IMR-90 (cell line): ENCODE results near the gene CLDN6. TPM values are rescaled to one million over a fixed set of nuclear protein-coding genes. Genes with fewer than 3 reads are reported as not detected.
A peak's percentile ranks its signal among the peaks of the same experiment; 100 is the strongest.

Experiments
- ATAC-seq: fragments of 200-7000 bp; cut with Tn5 transposase; 2 replicates; pipeline ENCODE4 v1.9.1; 2020; ENCODE audit warnings: low read depth, mild to moderate bottlenecking, moderate library complexity
- BruUV-seq: library from RNA; stranded (reverse); fragments of 400-500 nt; replicated peaks from 2 replicates; lab custom pipeline; 2021; lab: Mats Ljungman, UMichigan
- CTCF ChIA-PET: fragments of 300-600 bp; formaldehyde crosslinking; extraction: SDS; loops from one replicate; lab custom pipeline; 2021; ENCODE audit warnings: antibody characterized with exemption; lab: Yijun Ruan, JAX
- POLR2A ChIA-PET: fragments of 300-600 bp; sonication (Branson Sonifier 250); formaldehyde crosslinking; loops from one replicate; lab custom pipeline; 2022; ENCODE audit warnings: antibody characterized with exemption; ENCODE audit not compliant: unreplicated experiment; lab: Charles Lee
- DNase-seq: peaks from one replicate; pipeline ENCODE4 v3.0.0; 2013
- H2AFZ ChIP-seq: replicated peaks from 2 replicates; pipeline ENCODE3; 2013; ENCODE audit warnings: low read length, mild to moderate bottlenecking; ENCODE audit not compliant: poor library complexity
- H2AK5ac ChIP-seq: 2 replicates; pipeline ENCODE4 v1.6.1; 2013; ENCODE audit warnings: low read depth, low read length, inconsistent platforms
- H2AK9ac ChIP-seq: replicated peaks from 2 replicates; pipeline ENCODE3; 2013; ENCODE audit warnings: mild to moderate bottlenecking, low read depth, low read length, moderate library complexity; ENCODE audit not compliant: poor library complexity
- H2BK120ac ChIP-seq: 2 replicates; pipeline ENCODE4 v1.6.1; 2013; ENCODE audit warnings: low read depth, low read length, inconsistent platforms
- H2BK15ac ChIP-seq: 3 replicates; pipeline ENCODE4 v1.6.1; 2013; ENCODE audit warnings: low read depth, low read length, inconsistent platforms
- H2BK20ac ChIP-seq: 2 replicates; pipeline ENCODE4 v1.6.1; 2013; ENCODE audit warnings: low read depth, mild to moderate bottlenecking, inconsistent platforms, low read length, moderate library complexity
- H2BK5ac ChIP-seq: 2 replicates; pipeline ENCODE4 v1.6.1; 2013; ENCODE audit warnings: mild to moderate bottlenecking, low read depth, low read length, inconsistent platforms; ENCODE audit not compliant: poor library complexity, severe bottlenecking
- H3K14ac ChIP-seq: replicated peaks from 2 replicates; pipeline ENCODE4 v1.6.1; 2013; ENCODE audit warnings: low read depth, low read length, inconsistent platforms
- H3K18ac ChIP-seq: 2 replicates; pipeline ENCODE4 v1.6.1; 2013; ENCODE audit warnings: low read depth, low read length, control low read depth
- H3K23ac ChIP-seq: 2 replicates; pipeline ENCODE4 v1.6.1; 2013; ENCODE audit warnings: low read depth, low read length, inconsistent platforms
- H3K27ac ChIP-seq: 2 replicates; pipeline ENCODE4 v1.5.1; 2013; ENCODE audit warnings: mild to moderate bottlenecking, control low read depth, low read length; ENCODE audit not compliant: insufficient read depth
- H3K27me3 ChIP-seq: 2 replicates; pipeline ENCODE4 v1.6.1; 2013; ENCODE audit warnings: low read length; ENCODE audit not compliant: control insufficient read depth, insufficient read depth
- H3K36me3 ChIP-seq: 2 replicates; pipeline ENCODE4 v1.6.1; 2013; ENCODE audit warnings: low read length, mixed read lengths; ENCODE audit not compliant: control insufficient read depth, insufficient read depth
- H3K4ac ChIP-seq: 2 replicates; pipeline ENCODE4 v1.6.1; 2013; ENCODE audit warnings: low read depth, low read length, inconsistent platforms
- H3K4me1 ChIP-seq: 2 replicates; pipeline ENCODE4 v1.6.1; 2013; ENCODE audit warnings: low read length, mixed read lengths; ENCODE audit not compliant: control insufficient read depth, insufficient read depth
- H3K4me2 ChIP-seq: 2 replicates; pipeline ENCODE4 v1.6.1; 2013; ENCODE audit warnings: low read depth, mild to moderate bottlenecking, control low read depth, low read length, moderate library complexity
- H3K4me3 ChIP-seq: 2 replicates; pipeline ENCODE4 v1.5.1; 2013; ENCODE audit warnings: low read depth, mild to moderate bottlenecking, control low read depth, low read length, moderate library complexity; ENCODE audit not compliant: insufficient read depth
- H3K56ac ChIP-seq: 2 replicates; pipeline ENCODE4 v1.6.1; 2013; ENCODE audit warnings: low read length, inconsistent platforms; ENCODE audit not compliant: insufficient read depth; ENCODE audit errors: extremely low read depth
- H3K79me1 ChIP-seq, 2 experiments: 2 replicates each; pipeline ENCODE4 v1.6.1; 2013; ENCODE audit warnings: low read length in 2 of 2, inconsistent platforms in 1 of 2, low read depth in 1 of 2
- H3K9ac ChIP-seq: 2 replicates; pipeline ENCODE4 v1.6.1; 2013; ENCODE audit warnings: low read depth, low read length, control low read depth
- H3K9me1 ChIP-seq: 2 replicates; pipeline ENCODE4 v1.6.1; 2013; ENCODE audit warnings: low read length, inconsistent platforms; ENCODE audit not compliant: insufficient read depth
- H3K9me3 ChIP-seq: 2 replicates; pipeline ENCODE4 v1.6.1; 2013; ENCODE audit warnings: low read length; ENCODE audit not compliant: control insufficient read depth, insufficient read depth
- H4K20me1 ChIP-seq: 2 replicates; pipeline ENCODE4 v1.6.1; 2013; ENCODE audit warnings: low read length, inconsistent platforms; ENCODE audit not compliant: insufficient read depth
- H4K5ac ChIP-seq: 2 replicates; pipeline ENCODE4 v1.6.1; 2013; ENCODE audit warnings: mild to moderate bottlenecking, low read depth, low read length, control low read depth
- H4K8ac ChIP-seq, 2 experiments: 2 replicates each; pipeline ENCODE4 v1.6.1; 2013; ENCODE audit warnings: low read depth in 2 of 2, low read length in 2 of 2, control low read depth in 1 of 2, inconsistent platforms in 1 of 2
- H4K91ac ChIP-seq: 2 replicates; pipeline ENCODE4 v1.6.1; 2013; ENCODE audit warnings: low read depth, low read length, inconsistent platforms; ENCODE audit not compliant: insufficient read depth
- BHLHE40 ChIP-seq: fragments of 150-350 bp; IDR thresholded peaks from 2 replicates; pipeline ENCODE4 v1.6.1; 2016; ENCODE audit warnings: mild to moderate bottlenecking, low read depth, low read length
- CTCF ChIP-seq: conservative IDR thresholded peaks from 2 replicates; pipeline ENCODE4 v1.5.1; 2012; ENCODE audit warnings: mild to moderate bottlenecking, low read depth, low read length, improper control_type of control experiment
- FOS ChIP-seq: fragments of 150-350 bp; IDR thresholded peaks from 2 replicates; pipeline ENCODE4 v1.6.1; 2016; ENCODE audit warnings: low read depth, low read length
- MAZ ChIP-seq: IDR thresholded peaks from 2 replicates; pipeline ENCODE4 v1.6.1; 2012; ENCODE audit warnings: low read depth, mild to moderate bottlenecking, low read length, improper control_type of control experiment, moderate library complexity, borderline replicate concordance
- MXI1 ChIP-seq: IDR thresholded peaks from 2 replicates; pipeline ENCODE4 v1.6.1; 2012; ENCODE audit warnings: low read depth, mild to moderate bottlenecking, low read length, moderate library complexity, borderline replicate concordance
- NFE2L2 ChIP-seq: fragments of 150-350 bp; IDR thresholded peaks from 2 replicates; pipeline ENCODE4 v1.6.1; 2016; ENCODE audit warnings: low read depth, mild to moderate bottlenecking, low read length
- RAD21 ChIP-seq: IDR thresholded peaks from 2 replicates; pipeline ENCODE4 v1.6.1; 2012; ENCODE audit warnings: low read length, improper control_type of control experiment
- RCOR1 ChIP-seq: IDR thresholded peaks from 2 replicates; pipeline ENCODE4 v1.6.1; 2012; ENCODE audit warnings: mild to moderate bottlenecking, low read length, improper control_type of control experiment; ENCODE audit not compliant: insufficient replicate concordance
- RFX5 ChIP-seq: IDR thresholded peaks from 2 replicates; pipeline ENCODE4 v1.8.0; 2012; ENCODE audit warnings: low read depth, mild to moderate bottlenecking, low read length, moderate library complexity
- USF2 ChIP-seq: fragments of 150-350 bp; IDR thresholded peaks from 2 replicates; pipeline ENCODE4 v1.6.1; 2017; ENCODE audit warnings: mild to moderate bottlenecking, antibody characterized with exemption, low read length, low read depth
- WGBS, 2 experiments: methylation state at CpG; one replicate each; pipeline versions ENCODE4 v1.1.5 to v1.1.7; 2013; ENCODE audit warnings: missing lambda C conversion rate in 2 of 2; ENCODE audit not compliant: insufficient read length in 1 of 2; ENCODE audit errors: extremely low coverage in 2 of 2; 5-methylcytosine and 5-hydroxymethylcytosine counted together
- dilution Hi-C: fragments of 300-500 bp; cut with HindIII; formaldehyde crosslinking; loops from one replicate; pipeline ENCODE4 v1.14.3; 2018; ENCODE audit warnings: low sequenced_read_pairs; ENCODE audit not compliant: unreplicated experiment
- in situ Hi-C: fragments of 300-500 bp; cut with MboI; formaldehyde crosslinking; loops from 3 replicates; pipeline ENCODE4 v1.14.3; 2019; ENCODE audit warnings: low sequenced_read_pairs, inconsistent platforms, mixed read lengths
- intact Hi-C: fragments of 100-400 bp; cut with micrococcal nuclease; formaldehyde crosslinking; loops from 2 replicates; pipeline ENCODE4 v1.10.0; 2022
- polyA plus RNA-seq, 3 experiments: library from polyadenylated mRNA; depleted of rRNA; stranded (reverse); fragments of >200 nt; gene quantifications; 2 replicates each; pipeline ENCODE4 v1.2.3, GENCODE V29; 2012; ENCODE audit warnings: low replicate concordance in 1 of 3
- total RNA-seq: library from RNA; depleted of rRNA; stranded (reverse); fragments of >200 nt; gene quantifications from 2 replicates; pipeline ENCODE4 v1.2.3, GENCODE V29; 2012
- TF ChIP-seq, protein P1 (sequence below): fragments of 150-350 bp; IDR thresholded peaks from 2 replicates; pipeline ENCODE4 v1.6.1; 2016; ENCODE audit warnings: low read depth, mild to moderate bottlenecking, low read length, moderate library complexity, borderline replicate concordance

The CLDN6 gene
- total and polyA plus RNA-seq, 2 of the 4 experiments (the other 2 are of a cell fraction) = 0.14 TPM; not detected in 1

- peak within 1 kb of the TSS; percentile 89 for H3K4me2 ChIP-seq
- intact Hi-C loops (no loop called here), dilution Hi-C loops (no loop called here), in situ Hi-C loops (no loop called here)
- no peak within 1 kb of the TSS for H2BK15ac ChIP-seq
- H4K8ac ChIP-seq = no peak within 1 kb of the TSS
- H2BK5ac ChIP-seq = no peak within 1 kb of the TSS
- 5% methylated on average over 74 of the region's 98 CpGs; no CpG with 5 or more reads in 1 of the 2 experiments for WGBS, 2 experiments
- H3K14ac ChIP-seq = no peak within 1 kb of the TSS; the same call in 1 of the 2 replicates
- no peak within 1 kb of the TSS; the same call in 1 of the 2 replicates for H3K4ac ChIP-seq
- no peak within 1 kb of the TSS for H4K5ac ChIP-seq
- H3K9me3 ChIP-seq = no peaks in the 10 kb centered on the region
- H3K9ac ChIP-seq = peak within 1 kb of the TSS; percentile 55; the same call in 1 of the 2 replicates
- no peak within 1 kb of the TSS; the same call in 1 of the 2 replicates for H4K91ac ChIP-seq
- H4K20me1 ChIP-seq = peaks cover 31% of the 10 kb centered on the region
- peak within 1 kb of the TSS; percentile 97 for H2AFZ ChIP-seq
- peak within 1 kb of the TSS; percentile 17; the same call in 1 of the 2 replicates for H3K27ac ChIP-seq
- no peak within 1 kb of the TSS for H2BK120ac ChIP-seq
- peak within 1 kb of the TSS; percentile 93 for H2AK9ac ChIP-seq
- H3K9me1 ChIP-seq = peaks cover 17% of the 10 kb centered on the region
- peak within 1 kb of the TSS; percentile 72 for H3K4me3 ChIP-seq
- no TSS peak for BruUV-seq
- H3K4me1 ChIP-seq = peaks cover 4% of the 10 kb centered on the region; the same call in 1 of the 2 replicates
- no peak within 1 kb of the TSS for H3K18ac ChIP-seq
- DNase-seq (peak; percentile 81), ATAC-seq (peak; percentile 92)
- H3K79me1 ChIP-seq = peaks cover 5 to 23% of the 10 kb centered on the region in 2 experiments; a peak in 3 of 4 replicates
- peak within 1 kb of the TSS; percentile 17; the same call in 1 of the 2 replicates for H3K56ac ChIP-seq
- TF ChIP-seq MXI1 = peak; percentile 74; the same call in 1 of the 2 replicates
- TF ChIP-seq RFX5 = no peak
- TF ChIP-seq RCOR1 = no peak
- no peak for TF ChIP-seq FOS
- TF ChIP-seq BHLHE40 = no peak; the same call in 1 of the 2 replicates
- TF ChIP-seq RAD21 = no peak
- TF ChIP-seq CTCF = no peak
- TF ChIP-seq, protein P1, sequence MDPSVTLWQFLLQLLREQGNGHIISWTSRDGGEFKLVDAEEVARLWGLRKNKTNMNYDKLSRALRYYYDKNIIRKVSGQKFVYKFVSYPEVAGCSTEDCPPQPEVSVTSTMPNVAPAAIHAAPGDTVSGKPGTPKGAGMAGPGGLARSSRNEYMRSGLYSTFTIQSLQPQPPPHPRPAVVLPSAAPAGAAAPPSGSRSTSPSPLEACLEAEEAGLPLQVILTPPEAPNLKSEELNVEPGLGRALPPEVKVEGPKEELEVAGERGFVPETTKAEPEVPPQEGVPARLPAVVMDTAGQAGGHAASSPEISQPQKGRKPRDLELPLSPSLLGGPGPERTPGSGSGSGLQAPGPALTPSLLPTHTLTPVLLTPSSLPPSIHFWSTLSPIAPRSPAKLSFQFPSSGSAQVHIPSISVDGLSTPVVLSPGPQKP = no peak
- no peak for TF ChIP-seq NFE2L2
- TF ChIP-seq MAZ = 0 out of 2 replicates have a peak, but pooled peaks have one; percentile 16
- no peak for TF ChIP-seq USF2
- peaks cover 30% of the 10 kb centered on the region for H3K27me3 ChIP-seq
- H2AK5ac ChIP-seq = peak within 1 kb of the TSS; percentile 50; the same call in 1 of the 2 replicates
- ChIA-PET CTCF (interaction anchor here (0.9 to 1.0 kb wide), 2 partner anchors 16 to 85 kb away, joined by 3 read pairs; partner anchors contain the start of gene FLYWCH2), POLR2A (no interaction called here)
- H2BK20ac ChIP-seq = no peak within 1 kb of the TSS
- peaks cover 2% of the 10 kb centered on the region; the same call in 1 of the 2 replicates for H3K36me3 ChIP-seq
- H3K23ac ChIP-seq = peak within 1 kb of the TSS; percentile 56; the same call in 1 of the 2 replicates
These were observed 49.0 kb downstream of the CLDN6 start, which contains the start of gene PAQR4 for GRCh38 chr16:2968738-2969544. TSS of gene PAQR4 (plus strand) at chr16:2969348. CDS start at chr16:2969675, 327 bp downstream.
